Ishikawa (cell line): Measurements from ENCODE around the gene HOXA10.

Experiments
- CEBPB ChIP-seq: IDR thresholded peaks from 2 replicates; pipeline ENCODE4 v1.6.1; 2012
- EGR1 ChIP-seq: IDR thresholded peaks from 2 replicates; pipeline ENCODE4 v1.6.1; 2012
- EP300 ChIP-seq: IDR thresholded peaks from 2 replicates; pipeline ENCODE4 v1.6.1; 2012; ENCODE audit warnings: borderline replicate concordance
- FOXM1 ChIP-seq: IDR thresholded peaks from 2 replicates; pipeline ENCODE4 v1.6.1; 2012; ENCODE audit warnings: low read depth, borderline replicate concordance
- MAX ChIP-seq: IDR thresholded peaks from 2 replicates; pipeline ENCODE4 v1.6.1; 2012
- NFIC ChIP-seq: IDR thresholded peaks from 2 replicates; pipeline ENCODE4 v1.6.1; 2012
- REST ChIP-seq: IDR thresholded peaks from 2 replicates; pipeline ENCODE4 v1.6.1; 2012; ENCODE audit warnings: low read depth, mild to moderate bottlenecking
- TAF1 ChIP-seq: IDR thresholded peaks from 2 replicates; pipeline ENCODE4 v1.6.1; 2012; ENCODE audit warnings: low read depth, mild to moderate bottlenecking
- USF1 ChIP-seq: IDR thresholded peaks from 2 replicates; pipeline ENCODE4 v1.6.1; 2012
- YY1 ChIP-seq: IDR thresholded peaks from 2 replicates; pipeline ENCODE4 v1.6.1; 2012; ENCODE audit warnings: low read depth
- ZBTB7A ChIP-seq: IDR thresholded peaks from 2 replicates; pipeline ENCODE4 v1.6.1; 2012; ENCODE audit warnings: low read depth

- TF ChIP-seq EGR1 (no peak), ZBTB7A (peak; percentile 99), NFIC (no peak), MAX (no peak), FOXM1 (no peak), EP300 (no peak), USF1 (no peak), TAF1 (no peak; the same call in 1 of the 2 replicates), YY1 (no peak), CEBPB (no peak), REST (no peak)
These were observed 12.9 kb downstream of the HOXA10 start for GRCh38 chr7:27161214-27161720.
